Endothelial cell of umbilical vein (primary cell): ENCODE results near the gene LIMS4. TPM values are rescaled to one million over a fixed set of nuclear protein-coding genes. Genes with fewer than 3 reads are reported as not detected.
"Not testable (repeated sequence)": the region's sequence is repeated elsewhere in the genome, so short reads cannot be mapped to it uniquely, and the experiment has no call there.

Source experiments
- BruUV-seq: library from RNA; stranded (reverse); fragments of 400-500 nt; replicated peaks from 2 replicates; lab custom pipeline; 2021; lab: Mats Ljungman, UMichigan
- CTCF ChIA-PET: fragments of 300-600, 350-600 bp; sonication (Branson Sonifier 250); formaldehyde crosslinking; loops from one replicate; lab custom pipeline; 2021; ENCODE audit warnings: antibody characterized with exemption, inconsistent platforms; lab: Charles Lee
- POLR2A ChIA-PET: fragments of 300-600, 350-600 bp; sonication (Branson Sonifier 250); formaldehyde crosslinking; loops from one replicate; lab custom pipeline; 2021; ENCODE audit warnings: antibody characterized with exemption, inconsistent platforms; lab: Charles Lee
- DNase-seq: peaks from one replicate; pipeline ENCODE4 v3.0.0-alpha.2; 2011; ENCODE audit warnings: low read depth, low spot score
- FAIRE-seq: peaks from 2 replicates; lab custom pipeline; 2011; peaks lifted over from hg19 to GRCh38; lab: Jason Lieb, UNC
- H2AFZ ChIP-seq: 2 replicates; pipeline ENCODE4 v1.6.0; 2012; ENCODE audit warnings: low read depth, low read length, control low read depth, inconsistent platforms
- H3K27ac ChIP-seq: 2 replicates; pipeline ENCODE4 v1.5.1; 2011; ENCODE audit warnings: low read depth, mild to moderate bottlenecking, control low read depth, low read length, moderate library complexity; ENCODE audit not compliant: insufficient read depth
- H3K27me3 ChIP-seq, 2 experiments: 2 replicates each; pipeline versions ENCODE4 v1.6.0 to v1.6.1; 2011; ENCODE audit warnings: low read length in 2 of 2, mixed read lengths in 1 of 2; ENCODE audit not compliant: control insufficient read depth in 2 of 2, insufficient read depth in 2 of 2
- H3K36me3 ChIP-seq, 2 experiments: 2 replicates in 1 of 2; 3 replicates in 1 of 2; pipeline ENCODE4 v1.5.1; 2011; ENCODE audit warnings: low read length in 2 of 2, mild to moderate bottlenecking in 1 of 2, moderate library complexity in 1 of 2; ENCODE audit not compliant: control insufficient read depth in 2 of 2, insufficient read depth in 2 of 2; ENCODE audit errors: extremely low read depth in 1 of 2
- H3K4me1 ChIP-seq: 3 replicates; pipeline ENCODE4 v1.5.1; 2011; ENCODE audit warnings: mild to moderate bottlenecking, low read length; ENCODE audit not compliant: control insufficient read depth, insufficient read depth; ENCODE audit errors: extremely low read depth
- H3K4me2 ChIP-seq: 2 replicates; pipeline ENCODE4 v1.6.1; 2011; ENCODE audit warnings: low read length, control low read depth, mixed read lengths; ENCODE audit not compliant: insufficient read depth
- H3K4me3 ChIP-seq, 3 experiments: fragments of 200-600 bp in 1 of 3; sonication (generic), shearing (Covaris generic) in 1 of 3; replicated peaks in 1 of 3; 2 replicates each; pipeline ENCODE4 v1.5.1; 2011 to 2016; ENCODE audit warnings: control low read depth in 3 of 3, low read length in 3 of 3, mild to moderate bottlenecking in 2 of 3, inconsistent platforms in 1 of 3, low read depth in 1 of 3, moderate library complexity in 1 of 3; ENCODE audit not compliant: insufficient read depth in 1 of 3
- H3K79me2 ChIP-seq: 2 replicates; pipeline ENCODE4 v1.6.0; 2012; ENCODE audit warnings: low read length, inconsistent platforms; ENCODE audit not compliant: control insufficient read depth, insufficient read depth
- H3K9ac ChIP-seq: replicated peaks from 2 replicates; pipeline ENCODE3; 2011; ENCODE audit warnings: low read length, control low read depth; ENCODE audit not compliant: insufficient read depth; ENCODE audit errors: extremely low read depth
- H3K9me1 ChIP-seq: replicated peaks from 3 replicates; pipeline ENCODE4 v1.6.0; 2011; ENCODE audit warnings: mild to moderate bottlenecking, low read length; ENCODE audit not compliant: control insufficient read depth, insufficient read depth; ENCODE audit errors: extremely low read depth
- H3K9me3 ChIP-seq: replicated peaks from 2 replicates; pipeline ENCODE4 v1.5.1; 2012; ENCODE audit warnings: low read length, inconsistent platforms; ENCODE audit not compliant: control insufficient read depth, insufficient read depth
- H4K20me1 ChIP-seq: replicated peaks from 2 replicates; pipeline ENCODE3; 2011; ENCODE audit warnings: mild to moderate bottlenecking, low read length; ENCODE audit not compliant: control insufficient read depth, insufficient read depth; ENCODE audit errors: extremely low read depth
- dilution Hi-C: fragments of 300-500 bp; cut with MboI; formaldehyde crosslinking; loops from one replicate; pipeline ENCODE4 v1.15.0; 2019; ENCODE audit warnings: low sequenced_read_pairs; ENCODE audit not compliant: extremely low pct_ligation_motif_present
- intact Hi-C: fragments of 100-400 bp; cut with micrococcal nuclease; formaldehyde crosslinking; loops from one replicate; pipeline ENCODE4 v1.10.0; 2022
- polyA plus RNA-seq, 4 experiments: library from polyadenylated mRNA; depleted of rRNA in 3 of 4; stranded (reverse) in 3 of 4; unstranded in 1 of 4; fragments of >200 nt; gene quantifications; 2 replicates each; pipeline versions ENCODE4 v1.2.1 to v1.2.3, GENCODE V29; 2011 to 2012; ENCODE audit warnings: missing spikeins in 1 of 4
- total RNA-seq: library from RNA; stranded (reverse); gene quantifications from 2 replicates; pipeline ENCODE4 v1.2.3, GENCODE V29; 2021

The LIMS4 gene
- total and polyA plus RNA-seq, 2 donors (not counting 3 experiments of a cell fraction or from before 2014, with no cell fraction given): 14.4 to 28.8 TPM

DNA sequence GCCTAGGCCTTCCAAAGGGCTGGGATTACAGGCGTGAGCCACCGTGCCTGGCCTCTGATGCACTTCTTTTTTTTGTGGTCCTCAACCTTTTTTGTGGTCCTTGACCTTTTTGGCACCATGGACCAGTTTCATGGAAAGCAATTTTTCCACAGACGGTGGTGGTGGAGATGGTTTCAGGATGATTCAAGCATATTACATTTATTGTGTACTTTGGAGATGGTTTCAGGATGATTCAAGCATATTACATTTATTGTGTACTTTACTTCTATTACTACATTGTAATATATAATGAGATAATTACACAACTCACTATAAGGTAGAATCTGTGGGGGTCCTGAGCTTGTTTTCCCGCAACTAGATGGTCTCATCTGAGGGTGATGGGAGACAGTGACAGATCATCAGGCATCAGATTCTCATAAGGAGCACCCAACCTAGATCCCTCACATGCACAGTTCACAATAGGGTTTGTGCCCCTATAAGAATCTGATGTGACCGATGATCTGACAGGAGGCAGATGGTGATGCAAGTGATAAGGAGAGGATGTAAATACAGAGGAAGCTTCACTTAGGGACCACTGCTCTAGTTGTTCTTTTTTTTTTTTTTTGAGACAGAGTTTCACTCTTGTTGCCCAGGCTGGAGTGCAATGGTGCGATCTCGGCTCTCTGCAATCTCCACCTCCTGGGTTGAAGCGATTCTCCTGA, 29.2 kb downstream of the LIMS4 start:
- not testable (repeated sequence) for BruUV-seq

DNA sequence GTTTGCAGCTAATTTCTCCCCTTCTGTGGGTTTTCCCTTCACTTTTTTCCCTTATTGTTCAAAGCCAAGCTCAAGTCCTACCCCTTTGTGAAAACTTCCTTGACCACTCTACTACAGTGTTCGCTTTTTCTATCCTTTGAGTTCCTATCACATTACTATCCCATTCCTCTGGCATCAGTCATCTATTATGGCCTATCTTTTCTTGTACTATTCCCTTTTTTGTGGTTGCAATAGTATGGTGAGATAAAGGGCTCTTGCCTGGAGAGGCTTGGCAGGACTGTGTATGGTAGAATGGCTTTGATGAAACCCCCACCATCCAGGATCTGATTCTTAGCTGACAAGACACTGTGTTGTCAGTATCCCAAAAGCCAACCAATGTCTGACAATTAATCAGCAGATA, 30.7 kb downstream of the LIMS4 start:
- H4K20me1 ChIP-seq, H3K9me3 ChIP-seq, CTCF ChIA-PET, H3K4me3 ChIP-seq, intact Hi-C loops, DNase-seq, H3K27ac ChIP-seq, H3K4me1 ChIP-seq, H3K79me2 ChIP-seq, H3K36me3 ChIP-seq, H3K9me1 ChIP-seq, H3K9ac ChIP-seq, BruUV-seq, H2AFZ ChIP-seq, H3K27me3 ChIP-seq, dilution Hi-C loops, POLR2A ChIA-PET, H3K4me2 ChIP-seq, FAIRE-seq: not testable (repeated sequence)

More for the DNA sequence above, 29.2 kb downstream of the LIMS4 start:
- H3K9ac ChIP-seq, DNase-seq, FAIRE-seq, H3K27me3 ChIP-seq, POLR2A ChIA-PET, H3K9me3 ChIP-seq, H3K4me2 ChIP-seq, H3K9me1 ChIP-seq, H3K79me2 ChIP-seq, H3K4me3 ChIP-seq, H2AFZ ChIP-seq, H3K27ac ChIP-seq, H3K4me1 ChIP-seq, dilution Hi-C loops, CTCF ChIA-PET, H4K20me1 ChIP-seq, H3K36me3 ChIP-seq, intact Hi-C loops: not testable (repeated sequence)

DNA sequence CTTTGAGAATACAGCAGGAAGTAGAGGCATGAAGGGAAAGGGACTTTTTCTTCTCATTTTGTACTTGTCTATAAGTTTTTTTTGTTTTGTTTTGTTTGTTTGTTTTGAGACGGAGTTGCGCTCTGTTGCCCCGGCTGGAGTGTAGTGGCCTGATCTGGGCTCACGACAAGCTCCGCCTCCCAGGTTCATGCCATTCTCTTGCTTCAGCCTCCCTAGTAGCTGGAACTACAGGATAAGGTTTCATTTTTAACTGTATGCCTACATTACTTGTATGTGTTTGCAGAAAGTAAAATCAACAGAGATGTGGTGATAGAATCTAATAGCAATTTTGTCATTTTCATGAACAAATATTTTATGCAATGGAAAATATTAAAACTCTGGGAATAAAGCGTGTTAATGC, 38.1 kb downstream of the LIMS4 start:
- POLR2A ChIA-PET, BruUV-seq: not testable (repeated sequence)

DNA sequence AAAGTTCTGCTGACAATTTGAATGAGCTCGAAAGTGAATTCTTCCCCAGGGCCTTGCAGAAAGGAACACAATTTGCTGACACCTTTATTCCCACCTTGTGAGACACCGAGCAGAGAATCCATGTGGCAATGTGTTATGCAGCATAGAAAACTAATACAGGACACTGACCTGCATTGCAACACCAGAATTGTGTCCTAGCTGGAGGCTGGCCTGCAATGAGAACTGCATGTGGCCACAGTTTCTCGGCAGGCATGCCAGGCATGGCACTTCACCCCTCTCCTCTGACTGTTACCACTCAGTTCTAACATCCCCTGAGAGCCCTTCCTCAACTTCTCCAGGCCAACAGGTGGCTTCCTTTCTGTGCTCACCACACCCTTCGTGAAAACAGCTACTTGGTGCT, 46.9 kb downstream of the LIMS4 start:
- dilution Hi-C loops, CTCF ChIA-PET, H3K9me1 ChIP-seq, H3K36me3 ChIP-seq, H2AFZ ChIP-seq, H3K4me3 ChIP-seq, POLR2A ChIA-PET, H3K9me3 ChIP-seq, H4K20me1 ChIP-seq, H3K9ac ChIP-seq, FAIRE-seq, DNase-seq, H3K4me2 ChIP-seq, BruUV-seq, H3K27ac ChIP-seq, H3K4me1 ChIP-seq, H3K27me3 ChIP-seq, H3K79me2 ChIP-seq, intact Hi-C loops: not testable (repeated sequence)

More for the DNA sequence above, 38.1 kb downstream of the LIMS4 start:
- H3K27me3 ChIP-seq, H3K9me3 ChIP-seq, H3K27ac ChIP-seq, H3K79me2 ChIP-seq, H2AFZ ChIP-seq, FAIRE-seq, H3K4me1 ChIP-seq, H3K9me1 ChIP-seq, H3K4me3 ChIP-seq, dilution Hi-C loops, DNase-seq, H3K9ac ChIP-seq, H4K20me1 ChIP-seq, H3K4me2 ChIP-seq, CTCF ChIA-PET, H3K36me3 ChIP-seq, intact Hi-C loops: not testable (repeated sequence)
